Natural killer cell (primary cell): ENCODE results near the gene SSX2IP. TPM values are rescaled to one million over a fixed set of nuclear protein-coding genes. Genes with fewer than 3 reads are reported as not detected.
A peak's percentile ranks its signal among the peaks of the same experiment; 100 is the strongest.

Source experiments
- ATAC-seq, 3 donors: fragments of 150-1000 bp in 2 of 3; fragments of 200-7000 bp in 1 of 3; cut with Tn5 transposase; 1 replicate in 1 of 3; 2 replicates in 2 of 3; pipeline ENCODE4 v1.10.0; 2021; ENCODE audit warnings: mild to moderate bottlenecking in 2 of 3, moderate library complexity in 2 of 3
- DNase-seq, 2 donors: peaks; one replicate each; pipeline versions ENCODE4 v3.0.0 to v3.0.0-alpha.2; 2013 to 2021; ENCODE audit warnings: mixed read lengths in 1 of 2
- H3K27ac ChIP-seq: one replicate; pipeline ENCODE4 v1.5.1; 2013; ENCODE audit warnings: mild to moderate bottlenecking, low read length
- H3K27me3 ChIP-seq: one replicate; pipeline ENCODE4 v1.6.1; 2013; ENCODE audit warnings: low read length; ENCODE audit not compliant: control insufficient read depth, insufficient read depth
- H3K36me3 ChIP-seq: one replicate; pipeline ENCODE4 v1.6.1; 2013; ENCODE audit warnings: low read length; ENCODE audit not compliant: control insufficient read depth, insufficient read depth
- H3K4me1 ChIP-seq: one replicate; pipeline ENCODE4 v1.6.1; 2013; ENCODE audit warnings: low read length; ENCODE audit not compliant: control insufficient read depth, insufficient read depth
- H3K4me3 ChIP-seq: one replicate; pipeline ENCODE4 v1.5.1; 2013; ENCODE audit warnings: low read length
- H3K9me3 ChIP-seq: one replicate; pipeline ENCODE4 v1.6.1; 2013; ENCODE audit warnings: low read length; ENCODE audit not compliant: control insufficient read depth, insufficient read depth
- H3K27ac Mint-ChIP-seq, 2 donors: one replicate each; pipeline ENCODE4 v1.8.0; 2022; ENCODE audit warnings: mild to moderate bottlenecking in 2 of 2, mixed read lengths in 2 of 2, moderate library complexity in 1 of 2
- H3K27me3 Mint-ChIP-seq, 2 donors: one replicate each; pipeline ENCODE4 v1.8.0; 2022; ENCODE audit warnings: low read depth in 2 of 2, mixed read lengths in 2 of 2
- H3K36me3 Mint-ChIP-seq: one replicate; pipeline ENCODE4 v1.8.0; 2022; ENCODE audit warnings: mixed read lengths
- H3K4me1 Mint-ChIP-seq, 2 donors: one replicate each; pipeline ENCODE4 v1.8.0; 2022; ENCODE audit warnings: mixed read lengths in 2 of 2
- H3K4me3 Mint-ChIP-seq: one replicate; pipeline ENCODE4 v1.8.0; 2022; ENCODE audit warnings: mild to moderate bottlenecking, moderate library complexity, mixed read lengths
- H3K9me3 Mint-ChIP-seq, 2 donors: one replicate each; pipeline ENCODE4 v1.8.0; 2022; ENCODE audit warnings: mixed read lengths in 2 of 2
- CTCF ChIP-seq: fragments of 200-600 bp; IDR thresholded peaks from one replicate; pipeline ENCODE4 v1.8.0; 2022; ENCODE audit warnings: antibody characterized with exemption
- WGBS: methylation state at CpG from one replicate; pipeline ENCODE4 v1.1.7; 2013; ENCODE audit warnings: missing lambda C conversion rate; ENCODE audit not compliant: insufficient coverage; 5-methylcytosine and 5-hydroxymethylcytosine counted together
- intact Hi-C: fragments of 100-400 bp; cut with micrococcal nuclease; formaldehyde crosslinking; loops from one replicate; pipeline ENCODE4 v1.14.2; 2022
- total RNA-seq, 4 donors: library from RNA; stranded (reverse); fragments of 120-200 nt in 1 of 4; gene quantifications; one replicate each; pipeline versions ENCODE4 v1.2.3 to v1.2.4, GENCODE V29; 2013 to 2022

SSX2IP gene
- total RNA-seq, 3 donors from 2014 or later (not counting 1 experiment from before 2014, with no cell fraction given) = 24.2 to 35.8 (median 27.2) TPM

GRCh38 chr1:84603941-84604830 is 86.1 kb downstream of the SSX2IP start:
- no peak overlapping the region for H3K4me3 ChIP-seq
- H3K27me3 ChIP-seq = no peaks in the 10 kb centered on the region
- TF ChIP-seq CTCF = no peak
- H3K27ac ChIP-seq = no peak overlapping the region
- Mint-ChIP-seq H3K36me3 (peaks cover 15% of the 10 kb centered on the region), H3K27ac (no peak overlapping the region), H3K4me1 (no peaks in the 10 kb centered on the region), H3K4me3 (no peak overlapping the region), H3K9me3 (peaks cover 2 to 9% of the 10 kb centered on the region in 2 donors), H3K27me3 (peaks cover 5 to 18% of the 10 kb centered on the region in 2 donors)
- DNase-seq (no peak), ATAC-seq (no peak)
- H3K36me3 ChIP-seq = no peaks in the 10 kb centered on the region
- no peaks in the 10 kb centered on the region for H3K4me1 ChIP-seq
- intact Hi-C loops = no loop called here
- WGBS = 93% methylated on average over 15 of the region's 15 CpGs
- H3K9me3 ChIP-seq = peaks cover 17% of the 10 kb centered on the region

DNA sequence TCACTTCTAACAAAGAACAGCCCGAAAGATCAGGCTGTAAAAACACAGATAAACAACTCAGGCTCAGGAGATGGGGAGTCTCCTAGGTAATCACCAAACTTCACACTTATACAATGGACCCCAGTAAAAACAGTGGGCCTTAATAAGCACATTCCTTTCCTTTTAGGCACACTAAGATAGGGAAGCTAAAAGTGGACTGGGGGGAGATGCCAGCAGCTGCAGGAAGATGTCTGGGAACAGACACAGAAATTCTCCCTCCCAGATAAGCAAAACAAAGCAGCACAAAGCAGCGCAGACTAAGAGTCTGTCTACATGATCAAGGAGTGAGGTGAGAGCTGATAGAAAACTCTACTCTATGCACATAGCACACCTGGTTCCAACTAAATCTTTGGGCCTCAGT is 87.0 kb downstream of the SSX2IP start:
- H3K27ac ChIP-seq = no peak overlapping the region
- no peaks in the 10 kb centered on the region for H3K4me1 Mint-ChIP-seq
- intact Hi-C loops = no loop called here
- peaks cover 15% of the 10 kb centered on the region for H3K36me3 Mint-ChIP-seq
- H3K4me1 ChIP-seq = no peaks in the 10 kb centered on the region
- H3K4me3 ChIP-seq = no peak overlapping the region
- H3K4me3 Mint-ChIP-seq = no peak overlapping the region
- 65% methylated on average over 1 of the region's 2 CpGs for WGBS
- H3K36me3 ChIP-seq = no peaks in the 10 kb centered on the region
- H3K9me3 Mint-ChIP-seq = peaks cover 2 to 9% of the 10 kb centered on the region in 2 donors
- H3K27ac Mint-ChIP-seq = no peak overlapping the region
- H3K27me3 ChIP-seq = no peaks in the 10 kb centered on the region
- H3K27me3 Mint-ChIP-seq = peaks cover 5 to 16% of the 10 kb centered on the region in 2 donors
- ATAC-seq (no peak), DNase-seq (no peak)
- TF ChIP-seq CTCF = no peak
- H3K9me3 ChIP-seq = peaks cover 17% of the 10 kb centered on the region

GRCh38 chr1:84600796-84601195 is 89.5 kb downstream of the SSX2IP start:
- Mint-ChIP-seq H3K4me3 (no peak overlapping the region), H3K27ac (peak overlapping the region in 1 of 2 donors; percentile 44), H3K9me3 (peaks cover 2 to 6% of the 10 kb centered on the region in 2 donors), H3K27me3 (peaks cover 0 to 33% of the 10 kb centered on the region in 2 donors), H3K4me1 (no peaks in the 10 kb centered on the region), H3K36me3 (peaks cover 4% of the 10 kb centered on the region)
- Histone ChIP-seq H3K9me3 (peaks cover 13% of the 10 kb centered on the region), H3K4me3 (no peak overlapping the region), H3K4me1 (no peaks in the 10 kb centered on the region), H3K27me3 (no peaks in the 10 kb centered on the region), H3K36me3 (no peaks in the 10 kb centered on the region), H3K27ac (no peak overlapping the region)
- no peak for ATAC-seq
- intact Hi-C loops = no loop called here
- DNase-seq = no peak
- no peak for TF ChIP-seq CTCF
- 86% methylated on average over 5 of the region's 5 CpGs for WGBS
